Spleen (tissue), 11 donors: ENCODE results near the gene SAP30BP. TPM values are rescaled to one million over a fixed set of nuclear protein-coding genes. Genes with fewer than 3 reads are reported as not detected.
A peak's percentile ranks its signal among the peaks of the same experiment; 100 is the strongest.

Experiments used
- DNase-seq: peaks from one replicate; pipeline ENCODE4 v3.0.0-alpha.2; 2020
- H3K27ac ChIP-seq, 8 donors: fragments of 200-600 bp; sonication (generic) in 7 of 8; 1 replicate in 4 of 8; 2 replicates in 4 of 8; pipeline versions ENCODE4 v1.5.0 to v1.8.0; 2016 to 2021; ENCODE audit warnings: inconsistent platforms in 4 of 8, mild to moderate bottlenecking in 4 of 8, moderate library complexity in 1 of 8
- H3K27me3 ChIP-seq, 7 donors: fragments of 200-600 bp; sonication (generic) in 6 of 7; replicated peaks in 1 of 7; 1 replicate in 4 of 7; 2 replicates in 3 of 7; pipeline versions ENCODE4 v1.5.0 to v1.8.0; 2016 to 2021; ENCODE audit warnings: inconsistent platforms in 3 of 7, mild to moderate bottlenecking in 1 of 7
- H3K36me3 ChIP-seq, 6 donors: fragments of 200-600 bp; sonication (generic) in 5 of 6; 1 replicate in 4 of 6; 2 replicates in 2 of 6; pipeline versions ENCODE4 v1.5.0 to v1.8.0; 2016 to 2021; ENCODE audit warnings: inconsistent platforms in 2 of 6
- H3K4me1 ChIP-seq, 6 donors: fragments of 200-600 bp; sonication (generic) in 5 of 6; 1 replicate in 3 of 6; 2 replicates in 3 of 6; pipeline versions ENCODE4 v1.5.0 to v1.8.0; 2016 to 2021; ENCODE audit warnings: inconsistent platforms in 3 of 6
- H3K4me3 ChIP-seq, 8 donors: fragments of 200-600 bp; sonication (generic) in 7 of 8; 1 replicate in 4 of 8; 2 replicates in 4 of 8; pipeline versions ENCODE4 v1.5.0 to v1.8.0; 2016 to 2021; ENCODE audit warnings: inconsistent platforms in 4 of 8, mild to moderate bottlenecking in 4 of 8, moderate library complexity in 2 of 8
- H3K9me3 ChIP-seq, 8 donors: fragments of 200-600 bp; sonication (generic) in 7 of 8; 1 replicate in 4 of 8; 2 replicates in 4 of 8; pipeline versions ENCODE4 v1.5.0 to v1.8.0; 2016 to 2021; ENCODE audit warnings: inconsistent platforms in 4 of 8
- POLR2A ChIP-seq, 3 donors: fragments of 450-650 bp; IDR thresholded peaks; one replicate each; pipeline ENCODE4 v1.5.1; 2017; ENCODE audit warnings: antibody characterized with exemption in 3 of 3, mild to moderate bottlenecking in 1 of 3
- POLR2AphosphoS5 ChIP-seq, 3 donors: sonication (generic); formaldehyde crosslinking; IDR thresholded peaks; one replicate each; pipeline ENCODE4 v1.5.1; 2017; ENCODE audit warnings: antibody characterized with exemption in 3 of 3
- WGBS, 5 donors: extraction: QIAGEN DNeasy Blood & Tissue Kit in 3 of 5; methylation state at CpG; one replicate each; pipeline versions ENCODE4 v1.1.5 to v1.1.7; 2013 to 2018; 5-methylcytosine and 5-hydroxymethylcytosine counted together
- intact Hi-C: fragments of 100-400 bp; cut with DNase I; formaldehyde crosslinking; loops from one replicate; pipeline ENCODE4 v1.15.0; 2023; ENCODE audit warnings: low total_unique reads
- polyA plus RNA-seq, 3 donors: library from polyadenylated mRNA; stranded (reverse); fragments of 200-250 nt; gene quantifications; one replicate each; pipeline ENCODE4 v1.2.1, GENCODE V29; 2013
- total RNA-seq, 7 donors: library from RNA; depleted of rRNA in 3 of 7; stranded (reverse); fragments of >200 nt in 3 of 7; fragmentation: NEBNext Ultra II Directional in 4 of 7; extraction: Animal tissue kit (Norgen Biotek cat#: 25700) in 4 of 7; gene quantifications; one replicate each; pipeline versions ENCODE4 v1.1.0 to v1.2.1, GENCODE V29; 2016 to 2021
- TF ChIP-seq, protein P1 (sequence below), 11 experiments: fragments of 200-600 bp in 7 of 11; fragments of 450-650 bp in 4 of 11; sonication (generic) in 4 of 11; IDR thresholded peaks in 8 of 11; conservative IDR thresholded peaks in 3 of 11; 1 replicate in 7 of 11; 2 replicates in 4 of 11; pipeline versions ENCODE4 v1.4.0 to v1.8.0; 2016 to 2021; ENCODE audit warnings: antibody characterized with exemption in 11 of 11, inconsistent platforms in 4 of 11, mild to moderate bottlenecking in 1 of 11
- donor health status: healthy with polysubstance abuse.
- donor health status: DM: no; HTN: no; CAD: no; lungs with moderate emphysema.
- donor health status: DM: no; HTN: no; CAD: no.
- donor health status: Bipolar disorder and iron deficiency.
- donor health status: healthy.
- donor health status: DM: no; HTN: no; CAD: no.
- donor health status: DM: yes; HTN: yes; CAD: no.

The SAP30BP gene
- total and polyA plus RNA-seq, 10 donors = 53.8 to 110 (median 75.4) TPM

DNA sequence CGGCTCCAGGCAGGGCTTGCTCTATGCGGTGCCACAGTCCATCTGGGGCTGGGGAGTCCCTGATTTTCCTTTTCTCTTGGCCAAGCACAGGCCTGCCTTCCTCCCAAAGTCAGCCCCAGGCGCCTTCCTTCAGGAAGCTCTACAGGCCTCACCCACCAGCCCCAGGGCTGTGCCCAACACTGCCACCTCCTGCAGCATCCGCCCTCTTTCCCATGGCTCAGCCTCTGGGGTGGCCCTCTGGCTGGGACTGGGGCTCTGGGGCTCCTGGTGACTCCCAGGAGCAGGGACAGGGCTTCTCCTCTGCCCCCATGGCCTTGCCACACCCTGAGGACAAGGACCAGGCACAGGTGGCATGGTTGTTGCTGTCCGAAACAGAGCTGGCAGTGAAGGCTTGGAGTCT lies 54.9 kb downstream of the SAP30BP start:
- DNase-seq = peak; percentile 86
- H3K4me3 ChIP-seq = peak overlapping the region in 7 of 8 donors; percentile 40 to 75 (median 53)
- H3K36me3 ChIP-seq = peaks cover 0 to 24% (median 0%) of the 10 kb centered on the region in 6 donors
- H3K27ac ChIP-seq = peak overlapping the region; percentile 65 to 93 (median 85)
- H3K27me3 ChIP-seq = peaks cover 0 to 47% (median 16%) of the 10 kb centered on the region in 7 donors
- peaks cover 0 to 55% (median 32%) of the 10 kb centered on the region in 6 donors for H3K4me1 ChIP-seq
- TF ChIP-seq POLR2A (IDR thresholded peaks at IDR 0.05) (peak in 1 of 3 donors; percentile 22), POLR2AphosphoS5 (IDR thresholded peaks at IDR 0.05) (peak; percentile 56 to 82 (median 67))
- TF ChIP-seq, protein P1, sequence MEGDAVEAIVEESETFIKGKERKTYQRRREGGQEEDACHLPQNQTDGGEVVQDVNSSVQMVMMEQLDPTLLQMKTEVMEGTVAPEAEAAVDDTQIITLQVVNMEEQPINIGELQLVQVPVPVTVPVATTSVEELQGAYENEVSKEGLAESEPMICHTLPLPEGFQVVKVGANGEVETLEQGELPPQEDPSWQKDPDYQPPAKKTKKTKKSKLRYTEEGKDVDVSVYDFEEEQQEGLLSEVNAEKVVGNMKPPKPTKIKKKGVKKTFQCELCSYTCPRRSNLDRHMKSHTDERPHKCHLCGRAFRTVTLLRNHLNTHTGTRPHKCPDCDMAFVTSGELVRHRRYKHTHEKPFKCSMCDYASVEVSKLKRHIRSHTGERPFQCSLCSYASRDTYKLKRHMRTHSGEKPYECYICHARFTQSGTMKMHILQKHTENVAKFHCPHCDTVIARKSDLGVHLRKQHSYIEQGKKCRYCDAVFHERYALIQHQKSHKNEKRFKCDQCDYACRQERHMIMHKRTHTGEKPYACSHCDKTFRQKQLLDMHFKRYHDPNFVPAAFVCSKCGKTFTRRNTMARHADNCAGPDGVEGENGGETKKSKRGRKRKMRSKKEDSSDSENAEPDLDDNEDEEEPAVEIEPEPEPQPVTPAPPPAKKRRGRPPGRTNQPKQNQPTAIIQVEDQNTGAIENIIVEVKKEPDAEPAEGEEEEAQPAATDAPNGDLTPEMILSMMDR (IDR thresholded peaks at IDR 0.05 in 8 of 11, conservative IDR thresholded peaks at IDR 0.05 in 3 of 11) = no peak
- H3K9me3 ChIP-seq = no peaks in the 10 kb centered on the region
- intact Hi-C loops = no loop called here
- WGBS, 5 donors = 67 to 82% (median 81%) methylated on average over 5 of the region's 5 CpGs

DNA sequence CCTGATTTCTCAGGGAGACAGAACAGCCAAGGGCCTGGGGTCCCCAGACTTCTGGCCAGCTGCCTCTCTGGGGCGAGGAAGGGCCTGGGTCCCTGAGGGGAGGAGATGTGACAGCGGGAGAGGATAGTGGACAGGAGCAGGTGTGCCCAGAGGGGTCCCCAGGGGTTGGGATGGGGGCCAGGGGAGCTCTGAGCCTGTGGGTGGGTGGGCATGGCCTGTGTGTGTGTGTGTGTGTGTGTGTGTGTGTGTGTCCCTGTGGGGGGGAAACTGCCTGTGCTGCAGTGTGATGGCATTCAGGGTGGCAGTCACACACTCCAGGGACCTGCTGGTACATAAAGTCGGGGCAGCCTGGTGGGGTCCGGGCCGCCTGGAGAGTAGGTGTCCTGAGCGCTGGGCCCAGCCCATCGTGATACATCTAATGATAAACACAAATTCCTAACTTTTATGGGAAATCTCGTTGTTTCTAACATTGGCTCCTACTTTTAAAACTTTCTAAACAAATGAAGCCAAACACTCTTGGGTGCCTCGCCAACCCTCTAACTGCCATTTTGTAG lies 55.5 kb downstream of the SAP30BP start:
- Histone ChIP-seq H3K36me3 (peaks cover 0 to 29% (median 0%) of the 10 kb centered on the region in 6 donors), H3K4me3 (peak overlapping the region in 7 of 8 donors; percentile 40 to 75 (median 53)), H3K27me3 (peaks cover 0 to 41% (median 16%) of the 10 kb centered on the region in 7 donors), H3K4me1 (peaks cover 0 to 55% (median 32%) of the 10 kb centered on the region in 6 donors), H3K27ac (peak overlapping the region; percentile 65 to 93 (median 85)), H3K9me3 (no peaks in the 10 kb centered on the region)
- TF ChIP-seq POLR2A (IDR thresholded peaks at IDR 0.05) (no peak), POLR2AphosphoS5 (IDR thresholded peaks at IDR 0.05) (no peak)
- TF ChIP-seq, protein P1 (IDR thresholded peaks at IDR 0.05 in 8 of 11, conservative IDR thresholded peaks at IDR 0.05 in 3 of 11) = no peak
- intact Hi-C loops = no loop called here
- no peak for DNase-seq
- 81 to 91% (median 85%) methylated on average over 9 of the region's 9 CpGs for WGBS, 5 donors

DNA sequence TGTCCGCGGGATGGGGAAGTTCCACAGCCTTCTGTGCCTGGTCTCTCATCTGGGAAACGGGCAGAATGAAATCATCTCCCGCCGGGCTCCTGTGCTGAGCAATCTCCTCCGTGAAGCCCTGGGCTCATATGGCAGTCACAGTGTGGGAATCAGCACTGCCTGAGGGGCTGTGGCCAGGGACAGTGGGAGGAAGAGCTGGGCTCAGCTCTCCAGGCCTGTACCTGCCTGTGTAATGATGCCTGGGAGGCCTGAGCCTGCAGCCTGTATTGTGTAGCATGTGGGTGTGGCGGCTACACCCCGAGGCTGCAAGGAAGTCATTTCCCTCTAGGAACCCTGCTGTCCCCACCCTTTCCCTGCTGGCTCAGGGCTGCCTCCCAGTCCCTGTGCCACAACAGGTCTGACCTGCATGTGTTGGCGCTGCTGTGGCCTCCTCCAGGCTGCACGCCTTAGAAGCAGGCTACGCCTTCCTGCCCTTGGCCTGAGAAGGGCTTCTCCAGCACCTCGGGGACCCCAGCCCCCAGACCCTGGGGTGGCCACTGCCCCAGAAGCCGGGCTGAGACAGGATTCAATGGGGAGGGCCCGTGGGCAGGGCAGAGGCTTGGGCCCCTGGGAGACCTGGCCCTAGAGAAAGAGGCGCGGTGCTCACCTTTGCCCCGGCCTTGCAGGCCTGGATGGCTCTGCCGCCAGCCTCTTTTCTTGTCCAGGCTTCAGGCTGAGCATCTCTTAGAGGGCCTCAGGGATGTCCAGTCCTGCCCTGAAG lies 56.2 kb downstream of the SAP30BP start:
- Histone ChIP-seq H3K27me3 (peaks cover 0 to 39% (median 16%) of the 10 kb centered on the region in 7 donors), H3K36me3 (peaks cover 0 to 37% (median 0%) of the 10 kb centered on the region in 6 donors), H3K27ac (peak overlapping the region in 7 of 8 donors; percentile 63 to 93 (median 86)), H3K4me3 (peak overlapping the region in 6 of 8 donors; percentile 19 to 75 (median 52)), H3K4me1 (peaks cover 0 to 55% (median 32%) of the 10 kb centered on the region in 6 donors), H3K9me3 (no peaks in the 10 kb centered on the region)
- 62 to 75% (median 74%) methylated on average over 7 to 18 of the region's 18 CpGs for WGBS, 5 donors
- DNase-seq = no peak
- intact Hi-C loops = no loop called here
- peak in 1 of 3 donors; percentile 45 for TF ChIP-seq POLR2A (IDR thresholded peaks at IDR 0.05)
- TF ChIP-seq POLR2AphosphoS5 (IDR thresholded peaks at IDR 0.05) = peak; percentile 62 to 87 (median 76)
- TF ChIP-seq, protein P1 (IDR thresholded peaks at IDR 0.05 in 8 of 11, conservative IDR thresholded peaks at IDR 0.05 in 3 of 11) = no peak
